Panc1 (cell line): Measurements from ENCODE around the gene SWSAP1. TPM values are rescaled to one million over a fixed set of nuclear protein-coding genes. Genes with fewer than 3 reads are reported as not detected.
A peak's percentile ranks its signal among the peaks of the same experiment; 100 is the strongest.

ENCODE experiments used
- ATAC-seq: fragments of 200-7000 bp; cut with Tn5 transposase; 2 replicates; pipeline ENCODE4 v1.9.1; 2020; ENCODE audit warnings: mild to moderate bottlenecking, moderate library complexity
- BruUV-seq: library from RNA; stranded (reverse); fragments of 400-500 nt; replicated peaks from 2 replicates; lab custom pipeline; 2021; lab: Mats Ljungman, UMichigan
- CTCF ChIA-PET: fragments of 300-600 bp; sonication (Branson Sonifier 250); formaldehyde crosslinking; loops from one replicate; lab custom pipeline; 2022; ENCODE audit warnings: antibody characterized with exemption; lab: Charles Lee
- POLR2A ChIA-PET: fragments of 300-600 bp; sonication (Branson Sonifier 250); formaldehyde crosslinking; loops from one replicate; lab custom pipeline; 2022; ENCODE audit warnings: antibody characterized with exemption; lab: Charles Lee
- DNase-seq: peaks from one replicate; pipeline ENCODE4 v3.0.0-alpha.2; 2010; ENCODE audit warnings: low read depth, low spot score
- H3K27ac ChIP-seq: 2 replicates; pipeline ENCODE4 v1.5.1; 2011; ENCODE audit warnings: mild to moderate bottlenecking, low read length, inconsistent platforms
- H3K27me3 ChIP-seq: fragments of 200-500 bp; sonication (Bioruptor generic); 2 replicates; pipeline ENCODE4 v1.6.0; 2014; ENCODE audit warnings: low read length, inconsistent platforms; ENCODE audit not compliant: control insufficient read depth, insufficient read depth
- H3K36me3 ChIP-seq: fragments of 200-500 bp; sonication (Bioruptor generic); 2 replicates; pipeline ENCODE4 v1.5.1; 2014; ENCODE audit warnings: inconsistent platforms, mild to moderate bottlenecking, low read length, moderate library complexity; ENCODE audit not compliant: control insufficient read depth, insufficient read depth
- H3K4me1 ChIP-seq: 2 replicates; pipeline ENCODE4 v1.5.1; 2011; ENCODE audit warnings: inconsistent platforms, mild to moderate bottlenecking, low read length, moderate library complexity; ENCODE audit not compliant: control insufficient read depth, insufficient read depth
- H3K4me3 ChIP-seq, 2 experiments: 2 replicates each; pipeline ENCODE4 v1.5.1; 2011 to 2012; ENCODE audit warnings: low read depth in 2 of 2, low read length in 2 of 2, mild to moderate bottlenecking in 2 of 2, inconsistent platforms in 1 of 2, moderate library complexity in 1 of 2
- H3K9me3 ChIP-seq: fragments of 200-500 bp; sonication (Bioruptor generic); 2 replicates; pipeline ENCODE4 v1.5.1; 2014; ENCODE audit warnings: low read depth, mild to moderate bottlenecking, inconsistent platforms, low read length, moderate library complexity; ENCODE audit not compliant: control insufficient read depth, insufficient read depth
- POLR2AphosphoS5 ChIP-seq: IDR thresholded peaks from 2 replicates; pipeline ENCODE4 v1.6.1; 2012; ENCODE audit warnings: mild to moderate bottlenecking, low read depth, low read length, moderate library complexity
- REST ChIP-seq, 2 experiments: IDR thresholded peaks; 2 replicates each; pipeline ENCODE4 v1.6.1; 2011 to 2012; ENCODE audit warnings: low read depth in 2 of 2, control low read depth in 1 of 2, low read length in 1 of 2, mild to moderate bottlenecking in 1 of 2, moderate library complexity in 1 of 2; ENCODE audit not compliant: insufficient read depth in 1 of 2
- SIN3A ChIP-seq: IDR thresholded peaks from 2 replicates; pipeline ENCODE4 v1.6.1; 2012; ENCODE audit warnings: low read depth, mild to moderate bottlenecking, low read length, moderate library complexity, borderline replicate concordance; ENCODE audit not compliant: insufficient read depth
- TCF7L2 ChIP-seq: IDR thresholded peaks from 2 replicates; pipeline ENCODE4 v1.6.1; 2011; ENCODE audit warnings: mild to moderate bottlenecking, low read depth, low read length, inconsistent platforms
- in situ Hi-C: cut with HindIII; loops from 2 replicates; pipeline ENCODE4 v1.10.0; 2016; ENCODE audit warnings: low sequenced_read_pairs, low pct_unique_long_range_greater_than_20kb
- intact Hi-C: fragments of 100-400 bp; cut with micrococcal nuclease; formaldehyde crosslinking; loops from one replicate; pipeline ENCODE4 v1.10.0; 2022; ENCODE audit not compliant: unreplicated experiment
- total RNA-seq: library from RNA; stranded (reverse); gene quantifications from one replicate; pipeline ENCODE4 v1.2.1, GENCODE V29; 2021; ENCODE audit not compliant: unreplicated experiment
- TF ChIP-seq, protein P1 (sequence below): fragments of 450-650 bp; IDR thresholded peaks from 2 replicates; pipeline ENCODE4 v1.5.1; 2017; ENCODE audit warnings: mild to moderate bottlenecking

Gene SWSAP1
- total RNA-seq, 1 experiment from 2014 or later, result 3.1 TPM

- TF ChIP-seq, protein P1, sequence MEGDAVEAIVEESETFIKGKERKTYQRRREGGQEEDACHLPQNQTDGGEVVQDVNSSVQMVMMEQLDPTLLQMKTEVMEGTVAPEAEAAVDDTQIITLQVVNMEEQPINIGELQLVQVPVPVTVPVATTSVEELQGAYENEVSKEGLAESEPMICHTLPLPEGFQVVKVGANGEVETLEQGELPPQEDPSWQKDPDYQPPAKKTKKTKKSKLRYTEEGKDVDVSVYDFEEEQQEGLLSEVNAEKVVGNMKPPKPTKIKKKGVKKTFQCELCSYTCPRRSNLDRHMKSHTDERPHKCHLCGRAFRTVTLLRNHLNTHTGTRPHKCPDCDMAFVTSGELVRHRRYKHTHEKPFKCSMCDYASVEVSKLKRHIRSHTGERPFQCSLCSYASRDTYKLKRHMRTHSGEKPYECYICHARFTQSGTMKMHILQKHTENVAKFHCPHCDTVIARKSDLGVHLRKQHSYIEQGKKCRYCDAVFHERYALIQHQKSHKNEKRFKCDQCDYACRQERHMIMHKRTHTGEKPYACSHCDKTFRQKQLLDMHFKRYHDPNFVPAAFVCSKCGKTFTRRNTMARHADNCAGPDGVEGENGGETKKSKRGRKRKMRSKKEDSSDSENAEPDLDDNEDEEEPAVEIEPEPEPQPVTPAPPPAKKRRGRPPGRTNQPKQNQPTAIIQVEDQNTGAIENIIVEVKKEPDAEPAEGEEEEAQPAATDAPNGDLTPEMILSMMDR, result no peak
- no peak for TF ChIP-seq REST (IDR thresholded peaks at IDR 0.05; ENCODE audit: insufficient read depth in 1 of 2, low read depth in 2 of 2, low read length in 1 of 2)
- TF ChIP-seq POLR2AphosphoS5, result no peak
- TF ChIP-seq SIN3A, result no peak
- TF ChIP-seq TCF7L2, result no peak
- no peaks in the 10 kb centered on the region for H3K9me3 ChIP-seq
- ATAC-seq (peak; percentile 89), DNase-seq (no peak)
- H3K27me3 ChIP-seq, result no peaks in the 10 kb centered on the region
- intact Hi-C loops, result no loop called here
- POLR2A ChIA-PET, result no interaction called here
- in situ Hi-C loops, result no loop called here
- no TSS peak for BruUV-seq
- no peaks in the 10 kb centered on the region for H3K4me1 ChIP-seq
- peaks cover 5% of the 10 kb centered on the region; the same call in 1 of the 2 replicates for H3K36me3 ChIP-seq
- CTCF ChIA-PET, result interaction anchor here (0.6 to 1.3 kb wide), 2 partner anchors 26 to 36 kb away, joined by 3 to 8 read pairs; no protein-coding TSS in a partner anchor
- H3K4me3 ChIP-seq, result peak within 1 kb of the TSS; percentile 66 to 81
- H3K27ac ChIP-seq, result peak within 1 kb of the TSS; percentile 75
Measured at GRCh38 chr19:11418549-11419506, 44.4 kb downstream of the SWSAP1 start, which contains the start of gene RGL3. RGL3 (minus strand) TSS chr19:11419314; CDS start chr19:11419278, 36 bp downstream.

GRCh38 chr19:11420429-11421370 lies 46.2 kb downstream of the SWSAP1 start:
- ChIA-PET CTCF (interaction anchor here (0.6 to 1.5 kb wide), 3 partner anchors 38 to 508 kb away, joined by 3 to 14 read pairs (median 4); no protein-coding TSS in a partner anchor), POLR2A (interaction anchor here (0.7 kb wide), 1 partner anchor 176 kb away, joined by 4 read pairs; no protein-coding TSS in a partner anchor)
- Histone ChIP-seq H3K27ac (no peak overlapping the region), H3K36me3 (peaks cover 5% of the 10 kb centered on the region; the same call in 1 of the 2 replicates), H3K27me3 (no peaks in the 10 kb centered on the region), H3K4me1 (no peaks in the 10 kb centered on the region), H3K9me3 (no peaks in the 10 kb centered on the region), H3K4me3 (no peak overlapping the region)
- intact Hi-C loops (no loop called here), in situ Hi-C loops (no loop called here)
- TF ChIP-seq REST (IDR thresholded peaks at IDR 0.05; ENCODE audit: insufficient read depth in 1 of 2, low read depth in 2 of 2, low read length in 1 of 2), result no peak
- no peak for TF ChIP-seq TCF7L2
- TF ChIP-seq, protein P1, result no peak
- no peak for TF ChIP-seq SIN3A
- no peak for TF ChIP-seq POLR2AphosphoS5
- BruUV-seq, result no TSS peak
- ATAC-seq (no peak), DNase-seq (no peak)
